T-helper 22 cell (primary cell): ENCODE measurements around the gene THAP6.
"Not testable (repeated sequence)": the region's sequence is repeated elsewhere in the genome, so short reads cannot be mapped to it uniquely, and the experiment has no call there.

Experiments
- DNase-seq: peaks from one replicate; pipeline ENCODE4 v3.0.0-alpha.2; 2020; ENCODE audit warnings: low read depth

The THAP6 gene

GRCh38 chr4:75514131-75514948, at the start of gene THAP6, which contains the start of gene RCHY1:
TSS of gene THAP6 (plus strand) at chr4:75514473. CDS start at chr4:75515453, 980 bp downstream.
TSS of gene RCHY1 (minus strand) at chr4:75514403. CDS start at chr4:75514286, 117 bp downstream.
- DNase-seq, result peak; percentile 92

- no peak for DNase-seq
Observed at GRCh38 chr4:75469896-75470295, 44.4 kb upstream of the THAP6 start.

- DNase-seq, result no peak
Observed at GRCh38 chr4:75470738-75471137, 43.5 kb upstream of the THAP6 start.

GRCh38 chr4:75477201-75477600, 37.1 kb upstream of the THAP6 start:
- DNase-seq, result no peak

GRCh38 chr4:75484190-75484589, 30.1 kb upstream of the THAP6 start:
- no peak for DNase-seq

GRCh38 chr4:75490155-75490554, 24.1 kb upstream of the THAP6 start:
- no peak for DNase-seq

- DNase-seq, result no peak
Observed at GRCh38 chr4:75494563-75494962, 19.7 kb upstream of the THAP6 start.

GRCh38 chr4:75495476-75495875, 18.8 kb upstream of the THAP6 start:
- DNase-seq, result no peak

GRCh38 chr4:75496406-75496805, 17.9 kb upstream of the THAP6 start:
- no peak for DNase-seq

GRCh38 chr4:75497133-75497532, 17.1 kb upstream of the THAP6 start:
- DNase-seq, result no peak

- no peak for DNase-seq
Observed at GRCh38 chr4:75498041-75498440, 16.2 kb upstream of the THAP6 start.

- DNase-seq, result no peak
Observed at GRCh38 chr4:75499900-75500299, 14.4 kb upstream of the THAP6 start.

GRCh38 chr4:75502671-75503070, 11.6 kb upstream of the THAP6 start:
- no peak for DNase-seq

GRCh38 chr4:75505630-75506029, 8.6 kb upstream of the THAP6 start:
- DNase-seq, result no peak

GRCh38 chr4:75509592-75509991, 4.7 kb upstream of the THAP6 start:
- not testable (repeated sequence) for DNase-seq

GRCh38 chr4:75511841-75512240, 2.4 kb upstream of the THAP6 start:
- DNase-seq, result no peak

GRCh38 chr4:75512386-75513211, 1.7 kb upstream of the THAP6 start:
- DNase-seq, result no peak

GRCh38 chr4:75513526-75514130, 645 bp upstream of the THAP6 start:
- DNase-seq, result no peak

- DNase-seq, result no peak
Observed at GRCh38 chr4:75514949-75515612, 808 bp downstream of the THAP6 start.

- no peak for DNase-seq
Observed at GRCh38 chr4:75516144-75516543, 1.9 kb downstream of the THAP6 start.

GRCh38 chr4:75519452-75519851, 5.2 kb downstream of the THAP6 start:
- DNase-seq, result not testable (repeated sequence)

GRCh38 chr4:75525086-75525485, 10.8 kb downstream of the THAP6 start:
- no peak for DNase-seq
